HG02571 (cell line): ENCODE results near the gene NR2F1.
A peak's percentile ranks its signal among the peaks of the same experiment; 100 is the strongest.

Source experiments
- ATAC-seq: cut with Tn5 transposase; IDR thresholded peaks from one replicate; pipeline ENCODE4 v1.9.1; 2021; ENCODE audit warnings: mild to moderate bottlenecking, moderate library complexity; ENCODE audit not compliant: unreplicated experiment

NR2F1 gene

DNA sequence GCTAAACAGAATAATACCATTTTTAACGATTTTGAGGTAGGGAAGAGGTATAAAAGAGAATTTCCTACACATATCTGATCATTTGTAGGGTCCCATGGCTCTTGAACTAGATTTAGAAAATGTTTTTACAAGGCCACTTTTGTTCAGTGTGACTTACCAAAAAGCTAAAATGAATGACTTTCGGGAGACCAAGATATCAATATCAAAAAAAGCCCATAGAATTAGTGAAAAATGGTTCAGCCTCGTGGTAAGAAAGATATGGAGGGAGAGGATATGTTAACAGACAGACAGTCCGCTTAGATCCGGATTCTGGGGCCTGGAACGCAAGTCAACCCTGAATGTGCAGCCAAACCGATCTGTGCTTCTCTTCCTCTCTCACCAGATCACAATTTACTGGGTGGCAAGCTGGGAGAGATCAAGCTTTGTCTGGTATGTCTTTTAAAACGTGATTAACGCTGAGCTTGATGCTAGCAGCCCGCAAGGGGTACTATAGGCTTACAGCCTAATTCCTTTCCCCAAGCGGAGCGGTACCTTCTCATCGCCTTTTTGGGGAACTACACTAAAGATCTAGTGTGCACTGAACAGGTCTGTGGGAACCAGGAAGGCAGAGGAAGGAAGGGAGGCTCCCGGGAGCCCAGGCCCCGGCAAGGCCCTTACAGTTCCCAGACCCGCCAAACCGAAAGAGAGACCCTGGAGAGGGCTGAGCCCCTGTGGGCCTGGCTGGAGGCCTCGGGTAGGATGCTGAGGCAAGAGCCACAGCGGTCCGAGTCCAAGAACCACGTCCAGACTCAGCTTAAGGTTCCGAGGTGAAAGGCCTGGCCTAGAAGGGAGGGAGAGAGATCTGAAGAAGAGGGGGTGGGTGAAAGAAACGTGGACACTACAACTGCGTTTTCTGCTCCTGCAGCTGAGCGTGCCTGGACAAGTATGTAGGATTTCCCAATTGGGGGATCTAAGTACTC is 4.9 kb upstream of the NR2F1 start:
- ATAC-seq, result no peak

DNA sequence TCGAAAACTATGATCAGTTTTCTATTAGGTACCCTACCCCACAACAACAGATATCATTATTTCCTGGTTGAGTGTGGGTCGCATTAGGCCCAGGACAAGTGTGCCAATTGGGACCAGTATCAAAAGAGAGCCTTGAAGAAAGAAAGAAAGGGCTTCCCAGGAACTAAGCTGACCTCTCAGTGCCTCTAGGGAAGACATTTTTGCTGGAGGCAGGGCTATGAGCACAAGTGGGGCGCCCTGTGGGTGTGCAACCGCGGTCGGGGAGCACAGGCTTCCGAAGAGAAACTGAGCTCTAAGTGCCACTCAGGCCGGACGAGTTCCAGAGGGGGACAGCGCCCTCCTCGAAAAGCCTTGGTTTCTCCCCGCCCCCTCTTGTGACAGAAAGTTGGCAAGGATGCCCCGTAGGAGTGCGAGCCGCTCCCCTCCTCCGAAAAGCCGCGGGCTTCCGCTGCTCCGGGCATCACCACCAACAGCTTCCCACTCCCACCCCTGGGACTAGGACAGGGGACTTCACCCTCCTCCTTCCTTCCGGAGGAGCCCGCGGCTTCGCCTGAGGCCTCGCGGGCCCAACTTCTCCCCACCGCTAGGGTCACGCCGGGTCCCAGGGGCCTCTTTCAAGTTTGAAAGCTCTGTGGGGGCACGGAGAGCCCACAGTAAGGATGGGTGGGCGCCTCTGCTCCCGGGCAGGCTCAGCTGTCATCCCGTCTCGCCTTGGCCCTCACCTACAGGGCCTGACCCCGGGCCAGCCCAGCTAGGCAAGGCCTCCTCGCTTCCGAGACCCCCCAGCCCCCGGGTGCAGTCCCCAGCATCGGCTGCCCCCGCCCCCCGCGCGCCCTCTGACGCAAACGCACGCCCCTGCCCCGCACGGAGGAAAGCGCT is 4.0 kb upstream of the NR2F1 start:
- ATAC-seq, result no peak

DNA sequence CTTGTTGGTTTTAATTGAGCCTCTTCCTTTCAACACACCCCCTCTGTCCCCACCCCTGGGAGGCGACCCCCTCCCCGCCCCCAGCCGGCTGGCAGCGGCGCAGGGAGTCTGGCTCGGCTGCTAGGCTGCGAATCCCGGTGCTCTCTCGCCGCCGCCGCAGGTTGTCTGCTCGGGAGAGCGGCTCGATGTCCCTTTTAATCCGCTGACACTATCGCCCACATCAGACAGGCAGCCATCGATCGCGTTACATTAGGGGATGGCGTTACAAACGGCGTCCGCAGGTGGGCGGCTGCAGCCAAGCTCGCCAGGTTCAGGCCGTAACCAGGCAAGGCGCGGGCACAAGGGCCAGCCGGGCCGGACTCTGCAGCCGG is 3.3 kb upstream of the NR2F1 start:
- no peak for ATAC-seq

DNA sequence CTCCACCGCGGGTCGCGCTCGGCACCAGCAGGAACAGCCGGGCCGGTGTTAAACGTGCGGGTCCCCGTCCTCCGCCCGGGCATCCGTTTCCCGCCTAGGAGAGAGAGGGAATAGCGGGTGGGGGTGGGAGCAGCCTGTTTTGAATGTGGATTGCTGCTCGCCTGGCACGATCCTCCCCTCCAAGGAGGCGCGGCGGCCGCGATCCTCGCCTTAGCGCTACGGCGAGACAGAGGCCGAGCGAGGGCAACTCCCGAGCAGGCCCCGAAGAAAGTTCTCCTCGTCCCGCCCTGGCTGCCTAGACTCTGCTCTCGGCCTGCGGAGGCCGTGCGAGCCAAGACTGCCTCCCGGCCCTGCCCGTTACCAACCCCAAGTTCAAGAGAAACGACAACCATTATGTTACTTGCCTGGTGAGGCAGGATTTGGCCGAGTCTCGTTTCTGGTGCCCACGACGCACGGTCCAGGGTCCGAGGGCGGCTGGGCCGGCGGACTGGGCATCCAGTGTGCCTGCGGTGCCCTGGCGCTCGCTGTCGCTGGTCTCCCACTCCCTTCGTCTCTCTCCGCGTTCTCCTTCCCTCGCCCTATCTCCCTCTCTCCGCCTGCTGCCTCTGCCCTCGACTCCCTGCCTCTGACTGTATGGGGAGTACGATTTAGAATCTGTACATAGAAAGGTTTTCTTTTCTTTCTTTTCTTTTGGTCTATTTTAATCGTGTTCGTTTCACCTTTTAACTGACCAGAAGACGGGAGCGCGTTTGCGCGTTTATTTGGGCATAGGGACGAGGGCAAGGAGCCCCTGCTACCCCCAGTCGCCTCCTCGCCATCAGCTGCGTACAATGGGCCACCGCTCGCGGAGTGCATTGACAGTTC is 2.7 kb upstream of the NR2F1 start:
- peak; percentile 1 for ATAC-seq

DNA sequence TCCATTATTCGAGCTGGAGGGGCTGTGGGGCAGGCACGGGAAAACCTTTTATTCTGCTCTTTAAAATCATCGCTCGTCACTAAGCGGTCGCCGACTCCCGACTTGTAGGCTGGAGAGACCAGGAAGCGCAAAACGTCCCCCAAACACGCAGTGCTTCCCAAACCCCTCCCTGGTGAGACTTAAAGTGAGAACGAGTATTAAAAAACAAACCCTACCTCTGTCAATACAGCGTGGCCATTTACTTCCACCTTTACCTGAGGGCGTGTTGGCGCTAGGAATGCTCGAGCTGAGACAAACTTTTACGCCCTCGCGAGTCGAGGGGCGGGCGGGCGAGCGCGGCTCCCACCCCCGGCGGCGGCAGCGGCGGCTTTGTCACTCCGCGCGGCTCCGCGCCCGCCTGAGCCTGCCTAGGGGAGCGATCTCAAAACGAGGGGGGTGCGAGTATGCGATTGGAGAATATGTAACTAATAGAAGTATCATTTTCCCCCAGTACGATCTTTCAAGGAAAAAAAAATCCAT is 2.0 kb upstream of the NR2F1 start, which contains the start of gene NR2F1-AS1:
Gene NR2F1-AS1 (minus strand): TSS at position 293 of the 519 bp plus-strand sequence.
- peak; percentile 34 for ATAC-seq

DNA sequence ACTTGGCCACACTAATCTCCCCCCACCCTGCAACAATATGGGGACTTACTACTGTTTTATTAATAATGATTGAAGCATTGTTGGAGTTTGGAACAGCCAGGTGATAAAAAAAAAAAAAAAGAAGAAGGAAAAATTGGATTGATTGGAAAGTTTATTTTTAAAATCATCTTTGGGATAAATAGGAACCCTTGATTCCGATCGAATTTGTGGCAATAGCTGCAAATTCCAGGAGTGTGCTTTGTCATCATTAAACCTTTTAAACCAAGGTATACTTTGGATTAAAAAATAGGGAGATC is 907 bp upstream of the NR2F1 start:
- no peak for ATAC-seq

DNA sequence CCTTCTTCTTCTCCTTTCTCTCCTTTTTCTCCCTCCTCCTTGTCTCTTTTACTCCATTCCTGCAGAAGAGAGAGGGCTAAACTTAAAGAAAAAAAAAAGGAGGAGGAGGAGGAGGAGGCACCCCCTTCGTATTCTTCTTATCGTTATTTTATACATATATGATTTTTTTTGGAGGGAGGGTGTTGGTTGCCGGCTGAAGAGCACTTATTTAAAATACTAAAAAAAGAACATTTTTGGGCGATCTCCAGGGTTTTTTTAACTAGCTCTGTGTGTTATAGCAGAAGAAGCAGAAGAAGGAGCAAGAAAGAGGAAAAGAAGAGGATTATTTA is 381 bp downstream of the NR2F1 start:
- ATAC-seq, result no peak

DNA sequence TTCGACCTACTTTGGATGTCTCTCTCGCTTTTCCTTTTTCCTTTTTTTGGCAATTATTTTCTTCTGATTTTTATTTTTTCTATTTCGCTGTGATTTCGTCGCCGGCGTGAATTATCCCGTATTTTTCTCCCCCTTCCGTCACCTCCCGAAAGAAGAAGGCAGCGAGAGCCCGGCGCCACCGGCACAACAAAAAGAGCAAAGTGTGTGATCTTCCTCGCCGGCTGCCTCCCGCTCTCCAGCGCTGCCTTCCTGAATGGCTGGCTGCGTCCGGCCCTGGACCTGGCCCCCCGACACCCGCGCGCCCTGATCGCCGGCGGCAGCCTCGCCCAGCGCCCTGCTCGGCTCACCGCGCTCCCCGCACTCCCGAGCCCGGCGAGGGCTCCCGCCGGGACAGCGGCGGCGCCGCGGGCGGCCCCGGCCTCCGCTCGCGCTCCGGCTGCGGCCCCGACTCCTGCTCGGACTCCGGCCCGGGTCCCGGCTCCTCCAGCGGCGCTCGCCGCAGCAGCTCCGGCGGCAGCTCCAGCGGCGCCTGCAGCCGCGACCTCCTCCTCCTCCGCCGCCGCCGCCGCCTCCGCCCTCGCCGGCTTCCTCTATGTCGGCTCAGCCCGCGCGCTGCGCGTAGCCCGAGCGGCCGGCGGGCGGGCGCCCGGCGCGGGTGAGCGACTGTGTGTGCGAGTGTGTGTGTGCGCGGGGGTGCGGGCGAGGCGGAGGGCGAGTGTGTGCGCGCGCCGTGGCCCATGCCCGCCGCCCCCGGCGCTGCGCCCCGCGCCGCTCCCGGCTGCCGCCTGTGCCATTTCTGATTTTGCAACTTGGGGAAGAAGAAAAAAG is 960 bp downstream of the NR2F1 start:
- ATAC-seq, result no peak

DNA sequence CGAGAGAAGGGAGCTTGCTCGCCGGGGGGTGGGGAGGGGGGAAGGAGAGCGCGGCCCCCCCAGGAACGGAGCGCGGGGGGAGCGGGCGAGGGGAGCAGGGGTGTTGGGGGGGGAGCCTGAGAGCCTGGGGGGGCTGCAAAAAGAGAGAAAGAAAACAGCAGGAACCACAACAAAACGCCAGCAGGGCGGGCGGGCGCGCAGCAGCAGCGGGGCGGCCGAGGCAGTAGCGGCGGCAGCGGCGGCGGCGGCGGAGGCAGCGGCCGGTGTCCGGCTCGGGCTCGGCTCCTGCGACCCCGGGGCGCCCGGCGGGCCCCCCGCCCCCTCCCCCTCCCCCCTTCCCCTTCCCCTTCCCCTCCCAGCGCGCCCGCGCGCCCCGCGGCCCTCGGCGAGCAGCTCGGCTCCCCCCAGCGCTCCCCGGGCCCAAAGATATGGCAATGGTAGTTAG is 1.6 kb downstream of the NR2F1 start:
- no peak for ATAC-seq

DNA sequence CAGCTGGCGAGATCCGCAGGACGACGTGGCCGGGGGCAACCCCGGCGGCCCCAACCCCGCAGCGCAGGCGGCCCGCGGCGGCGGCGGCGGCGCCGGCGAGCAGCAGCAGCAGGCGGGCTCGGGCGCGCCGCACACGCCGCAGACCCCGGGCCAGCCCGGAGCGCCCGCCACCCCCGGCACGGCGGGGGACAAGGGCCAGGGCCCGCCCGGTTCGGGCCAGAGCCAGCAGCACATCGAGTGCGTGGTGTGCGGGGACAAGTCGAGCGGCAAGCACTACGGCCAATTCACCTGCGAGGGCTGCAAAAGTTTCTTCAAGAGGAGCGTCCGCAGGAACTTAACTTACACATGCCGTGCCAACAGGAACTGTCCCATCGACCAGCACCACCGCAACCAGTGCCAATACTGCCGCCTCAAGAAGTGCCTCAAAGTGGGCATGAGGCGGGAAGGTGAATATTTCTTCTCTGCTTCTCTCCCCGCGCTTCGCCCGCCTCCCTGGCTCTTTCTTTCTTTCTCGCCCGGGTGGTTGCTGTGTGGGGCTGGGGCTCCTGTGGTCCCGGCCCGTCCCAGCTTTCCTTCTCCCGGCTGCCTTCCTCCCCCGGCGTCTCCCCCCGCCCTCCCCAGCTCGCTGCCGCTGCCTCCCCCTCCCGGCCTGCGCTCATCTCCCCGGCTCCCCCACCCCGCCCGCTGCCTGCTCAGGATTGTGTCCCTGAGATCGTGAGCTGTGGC is 2.2 kb downstream of the NR2F1 start:
- no peak for ATAC-seq

DNA sequence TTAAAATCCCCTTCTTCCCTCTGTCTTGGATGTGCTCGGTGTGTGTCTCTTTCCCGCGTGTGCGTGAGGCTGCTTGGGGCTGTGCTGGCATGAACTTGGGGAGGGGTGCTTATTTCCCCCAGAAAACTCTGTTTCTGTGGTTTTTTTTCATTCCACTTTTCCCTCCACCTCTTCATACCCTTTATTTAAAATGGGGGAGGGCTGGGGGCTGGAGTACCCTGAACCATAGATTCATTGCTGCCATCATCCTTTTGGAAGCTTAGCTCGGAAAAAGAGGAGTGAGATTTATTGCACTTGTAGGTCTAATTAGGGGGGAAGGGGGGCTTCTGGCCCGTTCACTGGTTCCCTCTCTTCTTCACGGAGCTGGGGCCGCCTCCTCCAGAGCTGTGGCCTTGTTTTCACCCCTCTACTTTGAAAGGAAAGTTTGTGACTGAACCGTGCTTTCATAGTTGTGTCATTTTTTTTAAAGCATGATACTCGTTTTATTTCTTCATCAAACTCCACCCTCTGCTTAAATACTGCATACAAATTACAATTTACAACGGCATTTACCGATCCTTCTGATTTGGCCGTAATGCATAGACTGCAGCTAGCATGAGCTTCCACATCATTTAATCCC is 2.9 kb downstream of the NR2F1 start:
- ATAC-seq, result no peak

DNA sequence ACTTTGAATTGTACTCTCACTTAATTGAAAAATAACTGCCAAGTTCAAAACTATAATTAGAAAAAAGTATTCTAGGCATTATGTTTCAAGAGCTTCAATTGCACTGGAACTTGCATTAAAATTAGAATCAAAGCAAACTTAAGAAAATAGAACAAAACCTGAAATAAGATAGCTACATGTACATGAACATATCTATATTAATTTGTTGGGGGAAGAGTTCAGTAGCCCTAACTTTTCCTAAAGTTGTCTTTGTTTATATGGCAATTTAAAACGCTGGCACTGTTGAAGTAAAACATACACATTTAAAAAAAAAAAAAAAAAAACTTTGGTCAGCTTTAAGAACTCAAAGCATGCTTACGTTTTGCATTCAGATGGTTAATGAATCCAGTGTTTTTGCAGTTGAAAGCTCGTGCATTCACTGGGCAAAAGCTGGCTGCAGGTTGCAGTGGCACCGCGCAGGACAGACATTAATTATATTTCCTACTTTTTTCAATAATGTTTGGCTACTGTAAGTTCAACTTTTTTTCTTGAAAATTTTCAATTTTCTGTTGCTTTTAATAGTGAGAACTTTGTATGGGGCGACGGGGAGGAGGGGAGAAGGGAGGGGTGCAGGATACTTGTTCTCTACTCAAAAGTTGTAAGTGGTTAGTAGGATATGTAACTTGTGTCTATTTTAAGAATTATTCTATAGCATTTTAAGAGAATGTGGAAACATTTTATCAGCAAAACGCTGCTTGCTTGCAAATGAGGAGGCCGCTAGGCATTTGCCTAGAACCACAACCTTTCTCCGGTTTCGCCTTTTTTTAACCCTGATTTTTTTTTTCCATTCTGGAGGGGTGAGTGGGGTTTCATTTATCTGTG is 3.9 kb downstream of the NR2F1 start:
- no peak for ATAC-seq

DNA sequence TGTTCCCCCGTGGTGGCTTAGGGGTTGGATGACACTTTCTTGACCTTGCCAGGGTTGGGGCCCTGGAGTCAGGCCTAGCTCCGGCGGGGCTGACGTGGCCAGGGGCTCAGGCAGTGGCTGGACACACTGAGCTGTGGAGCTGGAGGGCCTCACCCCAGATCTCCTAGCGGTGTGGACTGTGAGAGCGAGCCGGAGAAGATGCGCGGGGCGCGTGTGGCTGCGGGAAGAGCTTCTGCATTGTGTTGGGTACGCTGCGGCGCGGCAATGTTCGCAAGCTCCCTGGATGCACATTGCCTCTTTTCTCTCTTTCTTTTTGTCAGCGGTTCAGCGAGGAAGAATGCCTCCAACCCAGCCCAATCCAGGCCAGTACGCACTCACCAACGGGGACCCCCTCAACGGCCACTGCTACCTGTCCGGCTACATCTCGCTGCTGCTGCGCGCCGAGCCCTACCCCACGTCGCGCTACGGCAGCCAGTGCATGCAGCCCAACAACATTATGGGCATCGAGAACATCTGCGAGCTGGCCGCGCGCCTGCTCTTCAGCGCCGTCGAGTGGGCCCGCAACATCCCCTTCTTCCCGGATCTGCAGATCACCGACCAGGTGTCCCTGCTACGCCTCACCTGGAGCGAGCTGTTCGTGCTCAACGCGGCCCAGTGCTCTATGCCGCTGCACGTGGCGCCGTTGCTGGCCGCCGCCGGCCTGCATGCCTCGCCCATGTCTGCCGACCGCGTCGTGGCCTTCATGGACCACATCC is 4.8 kb downstream of the NR2F1 start:
- ATAC-seq, result no peak

DNA sequence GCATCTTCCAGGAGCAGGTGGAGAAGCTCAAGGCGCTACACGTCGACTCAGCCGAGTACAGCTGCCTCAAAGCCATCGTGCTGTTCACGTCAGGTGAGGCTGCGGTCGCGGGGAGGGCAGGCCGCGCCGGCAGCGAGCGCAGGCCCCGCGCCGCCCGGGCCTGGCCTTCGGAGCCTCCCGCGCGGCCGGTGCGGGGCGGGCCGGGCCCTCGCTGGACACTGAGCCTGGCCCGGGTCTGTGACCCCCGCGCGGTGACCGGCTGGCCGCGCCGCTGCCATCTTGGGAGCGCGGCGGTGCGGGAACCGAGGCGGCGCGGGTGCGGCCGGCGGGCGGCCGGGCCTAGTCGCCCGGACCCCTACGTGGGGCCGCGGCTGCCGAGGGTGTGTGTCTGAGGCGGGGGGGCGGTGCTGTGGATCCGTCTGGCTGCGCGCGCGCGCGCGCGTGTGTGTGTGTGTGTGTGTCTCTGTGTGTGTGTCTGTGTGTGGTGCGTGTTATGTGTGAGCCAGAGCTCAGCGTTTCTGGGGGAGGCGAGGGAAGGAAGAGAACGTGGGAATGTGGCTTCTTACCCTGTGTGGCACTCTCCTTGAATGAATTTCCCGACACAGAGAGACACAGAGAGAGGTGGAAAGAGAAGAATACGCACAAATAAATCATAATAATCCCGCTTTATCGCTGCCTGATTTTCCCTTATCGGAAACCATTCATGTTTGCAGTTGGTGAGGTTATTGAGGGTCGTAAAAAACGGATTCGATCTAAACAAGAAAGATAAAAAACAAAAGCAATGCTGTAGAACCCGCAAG is 5.5 kb downstream of the NR2F1 start:
- ATAC-seq, result no peak

DNA sequence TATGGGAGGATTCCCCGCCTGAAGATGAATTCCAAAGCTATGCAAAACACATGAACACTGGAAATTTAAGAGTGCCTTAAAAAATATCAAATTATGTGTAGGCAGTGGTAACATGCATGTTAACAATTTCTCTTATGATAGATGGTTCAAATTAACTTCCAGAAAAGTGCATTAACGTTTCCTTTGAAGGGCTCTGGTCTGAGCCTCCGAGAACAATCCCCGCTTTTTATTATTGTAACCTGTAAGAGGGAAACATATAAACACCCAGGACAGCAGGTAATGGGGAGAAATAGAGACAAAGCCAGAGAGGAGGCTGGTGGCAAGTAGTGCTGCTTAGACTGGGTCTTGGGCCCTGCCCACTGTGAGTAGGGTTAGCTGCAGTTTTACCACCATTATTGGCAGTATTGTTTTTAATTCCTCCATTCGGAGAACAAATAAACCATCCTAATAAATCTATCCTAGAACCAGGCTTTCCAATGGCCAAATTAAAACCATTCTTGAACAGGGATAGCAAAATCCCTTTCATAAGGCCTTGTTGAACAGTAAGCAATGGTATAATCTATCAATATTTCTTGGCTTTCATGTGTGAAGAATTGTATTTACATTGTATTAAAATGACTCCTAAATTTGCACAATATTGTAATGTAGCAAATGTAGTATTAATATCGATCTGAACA is 6.3 kb downstream of the NR2F1 start:
- no peak for ATAC-seq

DNA sequence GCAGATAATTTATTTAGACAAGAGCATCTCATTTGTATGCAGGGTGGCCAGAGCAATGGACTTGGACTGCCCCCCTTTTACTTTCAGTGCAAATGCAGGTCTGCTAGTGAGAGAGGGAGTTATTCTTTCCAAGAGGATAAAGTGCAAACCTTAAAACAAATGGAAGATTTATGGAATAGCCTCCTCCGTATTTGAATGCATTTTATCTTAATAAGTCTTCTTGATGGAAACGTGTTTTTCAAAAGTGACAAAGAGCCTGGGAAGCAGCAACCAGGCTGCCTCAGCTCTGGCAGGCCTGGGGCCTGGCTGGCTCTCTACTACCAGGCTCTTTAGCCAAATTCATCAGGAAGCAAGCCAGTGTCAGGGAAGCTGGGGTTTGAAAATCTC is 6.8 kb downstream of the NR2F1 start:
- ATAC-seq, result no peak
